Kidney tubule cell (primary cell): ENCODE results near the gene STON2.
"Not testable (repeated sequence)": the region's sequence is repeated elsewhere in the genome, so short reads cannot be mapped to it uniquely, and the experiment has no call there.

Experiments used
- DNase-seq: peaks from one replicate; pipeline ENCODE4 v3.0.0-alpha.2; 2018; ENCODE audit warnings: low spot score

The STON2 gene

DNA sequence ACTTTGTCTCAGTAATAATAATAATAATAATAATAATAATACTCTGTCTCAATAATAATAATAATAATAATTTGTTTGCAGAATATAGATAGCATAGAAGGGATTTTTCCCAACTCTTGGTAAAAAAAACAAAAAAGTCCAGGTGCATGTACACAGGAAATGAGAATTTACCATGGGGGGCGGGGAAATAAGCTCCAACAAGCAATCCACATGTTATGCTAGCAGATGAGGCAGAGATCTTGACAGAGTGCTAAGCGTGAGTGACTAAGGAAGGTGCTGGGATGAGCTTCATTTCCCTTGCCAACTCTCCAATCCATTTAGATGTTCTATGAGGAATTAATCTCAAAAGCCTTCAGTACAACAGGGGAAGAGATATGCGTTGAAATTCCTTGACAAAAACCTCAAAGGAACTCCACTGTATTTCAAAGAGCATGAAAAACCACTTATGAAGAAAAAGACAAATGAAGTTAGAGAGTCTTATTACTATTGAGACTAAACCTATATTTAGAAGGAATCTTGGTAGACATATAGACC lies 134.4 kb downstream of the STON2 start:
- DNase-seq, result no peak

DNA sequence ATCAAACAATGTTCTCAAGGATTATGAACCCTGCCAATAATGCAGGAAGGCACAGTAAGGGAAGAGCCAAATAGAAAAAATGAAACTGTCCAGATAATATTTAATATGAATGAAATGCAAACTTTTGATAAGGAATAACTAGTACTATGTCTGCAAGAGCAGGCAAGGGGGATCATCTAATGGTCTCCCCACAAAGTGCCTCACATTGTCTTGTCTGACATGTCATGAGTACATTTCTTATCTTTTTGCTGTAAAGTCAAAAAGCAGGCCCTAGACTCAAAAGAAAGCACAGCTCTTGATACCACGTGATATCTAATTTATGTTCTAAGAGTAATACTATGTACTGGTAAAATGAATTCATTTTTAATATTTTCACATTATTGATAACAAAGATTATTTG lies 135.5 kb downstream of the STON2 start:
- no peak for DNase-seq

DNA sequence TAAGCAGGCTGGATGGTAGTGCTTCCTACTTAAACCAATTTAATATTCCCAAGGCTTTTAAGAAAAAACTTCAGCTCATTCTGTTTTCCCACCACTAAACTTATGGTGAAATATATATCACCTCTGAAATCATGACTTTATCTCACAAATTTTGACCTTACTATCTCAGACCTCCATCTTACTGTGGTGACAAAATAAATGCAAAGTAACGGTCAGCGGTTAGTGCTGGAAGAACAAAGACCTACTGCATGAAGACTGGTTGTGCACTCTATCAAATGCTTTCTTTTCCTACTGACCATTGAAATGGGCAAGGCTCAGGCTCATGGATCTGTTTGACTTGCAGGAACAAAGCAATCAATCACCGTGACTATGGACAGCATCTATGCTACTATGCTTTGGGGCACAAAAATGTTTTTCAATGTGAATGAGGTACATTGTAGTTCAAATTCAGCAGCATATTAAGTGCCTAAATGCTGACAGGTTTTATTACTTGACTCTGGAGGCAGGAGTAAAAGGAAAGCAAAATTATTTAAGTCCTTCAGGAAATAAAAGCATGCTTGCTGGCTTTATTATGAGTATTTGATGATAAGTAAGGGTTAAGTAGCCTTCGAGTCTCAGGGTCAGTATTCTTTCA lies 136.2 kb downstream of the STON2 start:
- no peak for DNase-seq

DNA sequence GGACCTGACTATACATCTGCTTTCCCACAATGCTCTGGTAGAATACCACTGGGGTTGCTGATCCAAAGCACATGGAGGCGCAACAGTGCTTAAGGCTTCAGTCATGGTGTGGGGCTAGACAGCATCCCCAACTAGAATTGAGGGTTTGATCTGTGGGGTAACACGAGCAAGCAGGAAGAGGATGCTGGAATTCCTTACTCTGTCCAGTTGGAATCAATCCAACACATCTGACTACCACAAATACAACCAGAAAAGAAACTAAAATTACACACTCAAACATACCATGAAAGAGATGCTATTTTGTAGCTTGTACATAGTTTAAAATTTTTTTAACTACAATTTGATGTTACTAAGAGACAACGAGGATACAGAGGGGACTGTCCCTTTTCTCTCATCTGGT lies 138.9 kb downstream of the STON2 start:
- DNase-seq, result peak; percentile 21

DNA sequence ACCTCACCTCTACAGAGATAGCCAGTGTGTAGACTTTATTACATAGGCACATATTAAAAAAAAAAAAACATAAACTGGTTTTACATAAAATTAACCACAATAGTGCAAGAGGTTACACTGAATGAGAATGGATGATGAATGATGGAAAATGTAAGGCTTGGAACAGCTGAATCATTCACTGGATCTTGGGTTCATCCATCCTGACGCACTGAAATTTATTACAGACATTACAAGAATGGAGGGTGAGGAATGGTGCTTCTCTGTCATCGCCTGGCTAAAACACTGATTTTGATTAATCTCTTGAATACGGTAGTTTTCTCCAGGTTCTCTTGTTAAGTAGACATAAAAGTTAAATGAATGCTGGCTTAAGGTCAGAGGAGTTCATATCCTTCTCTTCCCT lies 139.4 kb downstream of the STON2 start:
- DNase-seq, result no peak

DNA sequence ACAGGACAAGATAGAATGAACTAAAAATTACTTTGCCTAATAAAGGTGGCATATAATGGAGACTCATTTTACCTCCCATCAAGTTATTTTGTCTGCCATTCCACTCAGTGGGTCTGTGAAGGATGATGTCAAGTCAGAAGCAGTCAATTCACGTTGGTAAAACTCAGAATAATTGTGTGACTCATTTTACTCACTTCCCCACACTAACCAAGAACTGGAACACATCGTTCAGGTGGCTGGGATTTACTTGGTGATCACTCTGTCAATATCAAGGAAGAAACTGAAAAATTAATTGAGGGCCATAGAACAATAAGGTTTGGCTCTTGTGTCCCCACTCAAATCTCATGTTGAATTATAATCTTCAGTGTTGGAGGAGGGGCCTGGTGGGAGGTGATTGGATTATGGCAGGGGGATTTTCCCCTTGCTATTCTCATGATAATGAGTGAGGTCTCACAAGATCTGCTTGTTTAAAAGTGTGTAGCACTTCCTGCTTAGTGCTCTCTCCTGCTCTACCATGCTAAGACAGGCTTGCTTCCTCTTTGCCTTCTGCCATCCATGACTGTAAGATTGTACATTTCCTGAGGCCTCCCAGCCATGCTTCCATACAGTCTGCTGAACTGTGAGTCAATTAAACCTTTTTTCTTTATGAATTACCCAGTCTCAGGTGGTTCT lies 143.7 kb downstream of the STON2 start:
- DNase-seq, result peak; percentile 77

DNA sequence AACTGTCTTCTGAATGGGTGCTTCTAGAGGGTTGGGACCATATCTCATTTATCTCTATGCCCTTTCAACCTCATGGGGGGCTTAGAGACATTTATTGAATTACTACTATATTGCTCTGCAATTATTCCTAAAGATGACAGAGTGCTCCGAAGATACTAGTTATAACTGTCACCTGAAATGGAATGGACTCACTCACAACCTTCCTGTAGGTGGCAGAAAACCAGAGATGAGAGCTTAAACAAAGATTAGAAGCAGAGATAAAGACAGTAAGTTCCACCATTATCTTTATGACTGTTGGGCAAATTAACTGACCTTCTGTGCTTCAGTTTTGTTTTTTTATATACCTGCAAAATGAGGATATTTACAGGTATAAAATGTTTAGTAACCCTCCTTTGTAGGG lies 147.8 kb downstream of the STON2 start:
- no peak for DNase-seq

DNA sequence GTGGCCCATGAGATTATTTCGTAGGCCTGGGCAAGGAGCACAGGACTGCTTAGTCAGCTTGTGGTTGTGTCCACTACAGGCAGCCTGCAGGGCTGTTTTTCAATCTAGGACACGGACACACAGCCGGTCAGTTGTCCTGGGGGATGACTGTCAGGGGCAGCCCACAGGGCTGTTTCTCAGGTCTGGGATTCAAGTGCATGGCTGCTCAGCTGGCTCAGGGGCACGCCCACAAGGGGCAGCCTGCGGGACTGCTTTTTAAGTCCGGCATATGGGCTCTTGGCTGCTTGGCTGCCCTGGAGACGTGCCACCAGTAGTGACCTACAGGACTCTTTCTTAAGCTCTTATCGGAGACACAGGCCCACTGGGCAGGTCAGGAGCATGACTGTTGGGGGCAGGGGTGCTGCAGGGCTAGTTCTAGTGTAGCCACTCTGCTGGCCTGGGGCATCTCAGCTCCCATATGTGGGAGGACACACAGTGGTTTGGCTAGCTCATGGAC lies 152.8 kb downstream of the STON2 start:
- DNase-seq, result peak; percentile 66

DNA sequence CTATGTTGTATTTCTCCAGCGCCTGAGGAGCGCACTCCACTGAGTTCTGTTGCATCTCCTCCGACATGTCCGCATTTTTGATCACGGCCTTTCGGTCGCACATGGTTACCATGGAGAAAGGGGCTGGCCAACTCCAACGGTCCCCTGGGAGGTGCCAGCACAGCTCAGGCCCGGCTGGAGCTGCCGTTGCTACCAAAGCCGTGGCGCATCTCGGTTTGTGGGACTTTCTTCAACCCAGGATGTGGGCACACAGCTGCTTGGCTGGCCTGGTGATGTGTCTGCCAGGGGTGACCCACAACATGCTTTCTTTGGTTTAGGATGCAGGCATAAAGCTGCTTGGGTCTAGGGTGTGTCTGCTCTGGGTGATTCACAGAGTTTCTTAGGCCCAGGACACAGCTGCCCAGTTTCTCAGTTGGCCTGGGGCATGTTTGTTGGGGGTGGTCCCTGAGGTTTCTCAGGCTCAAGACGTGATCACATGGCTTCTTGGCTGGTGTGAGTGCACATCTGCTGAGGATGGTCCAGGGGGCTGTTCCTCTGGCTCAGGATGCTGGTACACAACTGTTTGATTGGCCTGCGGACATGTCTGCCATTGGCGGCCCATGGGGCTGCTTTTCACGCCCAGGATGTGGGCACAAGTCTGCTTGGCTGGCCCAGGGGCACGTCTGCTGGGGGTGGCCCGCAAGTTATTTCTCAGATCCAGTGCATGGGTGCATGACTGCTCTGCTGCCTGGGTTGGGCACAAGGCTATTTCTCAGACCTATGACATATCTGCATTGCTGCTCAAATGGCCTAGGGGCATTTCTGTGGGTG lies 153.5 kb downstream of the STON2 start:
- DNase-seq, result no peak

DNA sequence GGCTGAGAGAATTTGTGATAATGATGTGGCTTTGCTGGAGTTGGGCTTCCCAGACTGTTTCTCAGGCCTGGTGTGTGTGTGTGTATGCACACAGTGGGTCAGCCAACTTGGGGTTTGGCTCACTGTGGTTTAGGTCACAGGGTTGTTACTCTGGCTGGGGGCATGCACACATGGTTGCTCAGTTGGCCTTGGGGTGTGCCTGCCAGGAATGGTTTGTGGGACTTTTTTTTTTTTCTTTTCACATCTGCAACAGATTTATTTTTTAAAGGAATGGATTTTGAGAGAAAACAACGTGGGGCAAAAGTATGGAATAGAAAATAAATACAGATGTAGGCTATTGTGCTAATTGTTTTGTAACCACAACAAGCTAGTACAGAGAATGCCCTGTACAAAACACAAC lies 154.4 kb downstream of the STON2 start:
- DNase-seq, result no peak

DNA sequence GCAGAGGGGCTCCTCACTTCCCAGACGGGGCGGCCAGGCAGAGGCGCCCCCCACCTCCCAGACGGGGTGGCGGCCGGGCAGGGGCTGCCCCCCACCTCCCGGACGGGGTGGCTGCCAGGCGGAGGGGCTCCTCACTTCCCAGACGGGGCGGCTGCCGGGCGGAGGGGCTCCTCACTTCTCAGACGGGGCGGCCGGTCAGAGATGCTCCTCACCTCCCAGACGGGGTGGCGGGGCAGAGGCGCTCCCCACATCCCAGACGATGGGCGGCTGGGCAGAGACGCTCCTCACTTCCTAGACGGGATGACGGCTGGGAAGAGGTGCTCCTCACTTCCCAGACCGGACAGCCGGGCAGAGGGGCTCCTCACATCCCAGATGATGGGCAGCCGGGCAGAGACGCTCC lies 155.7 kb downstream of the STON2 start:
- DNase-seq, result not testable (repeated sequence)

DNA sequence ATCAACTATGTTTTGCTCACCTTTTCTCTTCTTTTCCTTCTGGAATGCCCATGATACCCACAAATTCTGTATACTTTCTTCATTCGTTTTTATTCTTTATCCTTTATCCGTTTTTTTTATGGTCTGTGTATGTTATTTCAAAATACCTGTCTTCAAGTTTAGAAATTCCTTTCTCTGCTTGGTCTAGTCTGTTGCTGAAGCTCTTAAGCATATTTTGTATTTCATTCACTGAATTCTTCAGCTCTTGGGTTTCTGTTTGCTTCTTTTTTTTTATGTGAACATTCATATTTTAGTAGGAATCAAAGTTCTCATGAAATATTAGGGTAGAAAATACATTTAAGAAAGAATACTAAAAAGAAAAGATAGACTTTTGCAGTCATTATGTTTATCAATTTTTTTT lies 156.6 kb downstream of the STON2 start:
- no peak for DNase-seq

DNA sequence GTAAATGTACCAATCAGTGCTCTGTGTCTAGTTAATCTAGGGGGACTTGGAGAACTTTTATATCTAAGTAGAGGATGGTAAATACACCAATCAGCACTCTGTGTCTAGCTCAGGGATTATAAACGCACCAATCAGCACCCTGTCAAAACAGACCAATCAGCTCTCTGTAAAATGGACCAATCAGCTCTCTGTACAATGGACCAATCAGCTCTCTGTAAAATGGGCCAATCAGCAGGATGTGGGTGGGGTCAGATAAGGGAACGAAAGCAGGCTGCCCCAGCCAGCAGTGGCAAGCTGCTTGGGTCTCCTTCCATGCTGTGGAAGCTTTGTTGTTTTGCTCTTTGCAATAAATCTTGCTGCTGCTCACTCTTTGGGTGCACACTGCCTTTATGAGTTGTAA lies 163.3 kb downstream of the STON2 start:
- not testable (repeated sequence) for DNase-seq

DNA sequence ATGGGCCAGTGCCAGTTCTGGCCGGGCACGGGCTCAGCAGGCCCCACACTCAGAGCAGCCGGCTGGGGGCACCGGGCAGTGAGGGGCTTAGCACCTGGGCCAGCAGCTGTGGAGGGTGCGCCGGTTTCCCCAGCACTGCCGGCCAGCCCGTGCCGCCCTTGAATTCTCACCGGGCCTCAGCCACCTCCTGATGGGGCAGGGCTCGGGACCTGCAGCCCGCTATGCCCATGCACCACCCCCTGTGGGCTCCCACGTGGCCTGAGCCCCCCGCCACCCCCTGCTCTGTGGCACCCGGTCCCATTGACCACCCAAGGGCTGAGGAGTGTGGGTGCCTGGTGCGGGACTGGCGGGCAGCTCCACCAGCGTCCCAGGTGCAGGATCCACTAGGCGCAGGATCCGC lies 164.0 kb downstream of the STON2 start:
- no peak for DNase-seq

DNA sequence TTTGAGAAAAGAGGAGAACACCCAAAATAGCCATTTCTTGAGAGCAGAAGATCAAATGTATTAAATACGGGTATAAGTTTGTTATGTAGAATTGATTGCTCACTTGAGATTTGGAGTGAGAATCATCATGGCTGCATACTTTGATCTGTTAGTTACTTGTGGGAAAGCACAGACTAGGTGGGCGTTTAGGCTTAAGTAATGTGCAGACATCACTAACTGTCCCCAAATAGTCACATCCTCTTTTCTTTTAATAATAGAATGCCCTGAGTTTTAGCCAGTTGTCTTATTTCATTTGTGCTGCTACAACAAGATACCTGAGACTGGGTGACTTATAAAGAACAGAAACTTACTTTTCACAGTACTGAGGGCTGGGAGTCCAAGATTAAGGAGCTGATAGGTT lies 165.0 kb downstream of the STON2 start:
- DNase-seq, result no peak

DNA sequence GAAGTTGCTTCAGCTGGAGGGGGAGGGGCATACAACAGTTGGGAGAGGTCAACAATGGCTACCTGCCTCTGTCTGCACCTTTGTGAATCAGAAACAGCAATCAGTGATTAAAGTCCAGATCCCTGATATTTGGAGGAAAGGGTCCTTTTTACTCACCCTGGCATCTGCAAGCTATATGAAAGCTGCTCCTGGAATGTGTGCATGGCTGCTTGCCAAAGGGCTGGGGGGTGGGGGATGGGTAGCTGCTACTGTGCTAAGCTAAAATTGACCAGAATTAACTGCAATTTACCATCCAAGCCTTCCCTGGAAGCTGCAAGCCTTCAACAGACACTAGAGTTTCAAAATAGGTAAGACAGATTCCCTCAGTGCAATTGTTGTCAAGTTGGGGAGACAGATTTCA lies 165.8 kb downstream of the STON2 start:
- peak; percentile 46 for DNase-seq

DNA sequence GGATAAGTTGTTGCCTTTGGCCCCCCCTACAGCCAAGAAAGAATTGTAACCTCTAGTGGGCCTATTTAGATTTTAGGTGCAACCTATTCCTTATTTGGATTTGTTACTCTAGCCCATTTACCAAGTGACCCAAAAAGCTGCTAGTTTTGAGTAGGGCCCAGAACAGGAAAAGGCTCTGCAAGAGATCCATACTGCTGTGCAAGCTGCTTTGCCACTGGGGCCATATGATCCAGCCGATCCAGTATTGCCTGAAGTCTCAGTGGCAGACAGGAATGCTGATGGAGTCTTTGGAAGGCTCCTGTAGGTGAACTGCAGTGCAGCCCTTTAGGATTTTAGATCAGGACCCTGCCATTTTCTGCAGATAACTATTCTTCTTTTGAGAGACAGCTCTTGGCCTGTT lies 166.5 kb downstream of the STON2 start:
- no peak for DNase-seq

DNA sequence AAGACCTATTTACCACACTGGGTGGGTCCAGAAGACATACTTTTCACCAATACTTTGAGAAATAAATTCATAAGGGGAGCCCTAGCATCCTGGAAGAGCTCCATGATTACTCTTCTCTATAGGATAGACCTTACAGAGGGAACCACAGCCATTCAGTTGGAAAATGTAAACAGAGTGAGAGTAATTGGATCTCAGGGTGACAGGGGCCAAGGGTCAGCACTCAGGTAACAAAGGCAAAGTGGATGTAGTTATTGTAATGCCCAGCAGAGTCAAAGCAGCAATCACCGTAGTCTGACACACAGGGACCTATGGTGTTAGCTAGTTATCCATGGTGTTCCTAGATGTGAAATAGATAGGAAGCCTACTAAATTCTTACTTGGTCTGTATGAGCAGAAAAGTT lies 168.6 kb downstream of the STON2 start:
- no peak for DNase-seq

DNA sequence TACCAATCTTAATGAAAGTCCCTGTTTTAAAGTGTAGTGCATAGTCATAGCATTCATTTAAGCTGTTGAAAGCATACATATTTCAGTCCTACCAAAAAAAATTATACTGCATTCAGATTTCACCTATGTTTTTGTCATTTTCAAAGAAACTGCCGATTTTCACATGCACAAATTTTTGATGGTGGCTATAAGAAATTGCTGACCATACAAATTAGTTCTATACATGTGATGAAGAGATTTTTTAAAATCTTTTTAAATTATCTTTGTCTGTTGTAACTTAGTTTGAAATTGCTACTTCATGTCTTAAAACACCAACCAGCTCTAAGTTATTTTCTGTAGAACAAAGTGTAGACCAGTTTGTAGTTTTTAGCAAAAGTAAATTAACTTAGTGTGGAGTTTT lies 175.9 kb downstream of the STON2 start:
- DNase-seq, result no peak

DNA sequence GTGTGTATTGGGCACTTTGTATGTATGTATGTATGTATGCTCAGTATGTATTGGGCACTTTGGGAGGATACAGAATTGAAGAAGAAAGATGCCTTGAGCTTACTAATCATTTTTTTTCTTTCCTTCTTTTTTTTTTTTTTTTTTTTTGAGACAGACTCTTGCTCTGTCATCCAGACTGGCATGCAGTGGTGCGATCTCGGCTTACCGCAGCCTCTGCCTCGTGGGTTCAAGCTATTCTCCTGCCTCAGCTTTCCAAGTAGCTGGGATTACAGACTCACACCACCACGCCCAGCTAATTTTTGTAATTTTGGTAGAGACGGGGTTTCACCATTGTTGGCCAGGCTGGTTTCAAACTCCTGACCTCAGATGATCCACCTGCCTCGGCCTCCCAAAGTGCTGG lies 176.3 kb downstream of the STON2 start:
- not testable (repeated sequence) for DNase-seq

DNA sequence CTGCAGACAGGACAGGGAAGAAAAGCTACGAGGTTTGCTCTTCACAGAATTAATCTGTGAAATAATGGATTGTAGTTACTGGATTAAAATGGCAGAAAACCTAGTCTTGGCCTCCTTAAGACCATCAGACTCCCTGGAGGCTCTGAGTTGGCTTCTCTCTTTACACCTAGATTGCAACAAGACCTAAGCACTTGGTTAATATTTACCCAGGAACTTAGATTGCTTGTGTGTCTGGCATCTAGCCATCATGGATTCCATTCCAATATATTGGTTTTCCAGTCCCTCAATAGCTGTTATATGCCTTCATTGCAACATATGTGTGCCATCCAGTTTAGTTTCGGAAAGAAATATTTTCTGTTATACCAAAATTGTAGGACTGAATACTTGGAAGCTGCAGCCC lies 177.4 kb downstream of the STON2 start:
- peak; percentile 61 for DNase-seq

DNA sequence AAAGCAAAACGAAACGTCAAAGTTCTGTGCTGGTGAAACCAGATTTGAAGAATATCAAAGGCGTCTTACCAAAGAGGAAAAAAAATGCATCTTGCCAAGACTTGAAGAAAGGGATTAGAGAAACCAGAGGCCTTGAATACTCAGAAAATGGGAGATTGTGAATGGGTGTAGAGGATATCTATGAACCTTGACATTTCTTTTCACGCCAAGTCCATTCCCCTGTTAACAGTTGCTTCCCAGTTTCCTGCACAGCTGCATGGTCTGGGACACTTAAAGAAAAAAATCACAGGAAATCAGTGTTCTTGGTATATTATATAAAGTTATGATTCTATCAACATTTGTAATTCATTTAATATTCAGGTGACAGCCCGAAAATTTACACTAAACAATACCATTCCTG lies 178.0 kb downstream of the STON2 start:
- DNase-seq, result no peak

DNA sequence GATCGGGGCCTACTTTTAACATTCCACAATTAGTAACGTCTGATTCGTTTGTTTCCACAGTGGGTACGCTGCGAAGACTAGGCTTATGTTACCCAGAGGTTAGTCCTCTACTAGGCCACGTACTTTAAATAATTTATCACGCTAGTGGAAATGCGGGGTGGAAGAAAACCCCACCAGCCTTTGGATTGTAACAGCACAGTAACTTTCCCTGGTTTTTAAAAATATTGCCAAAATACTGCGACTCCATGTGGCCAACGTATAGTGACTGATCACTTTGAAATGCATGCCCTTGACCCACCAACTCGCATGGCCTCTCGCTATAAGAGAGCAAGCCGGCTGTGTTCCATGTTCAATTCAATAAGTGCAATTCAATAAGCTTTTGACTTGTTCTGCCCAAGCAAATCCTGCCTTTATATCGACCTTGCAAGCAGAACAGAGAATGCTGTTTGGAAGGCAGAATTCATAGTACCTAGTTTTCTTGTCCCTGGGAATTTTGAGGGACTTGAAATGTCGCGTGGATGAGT lies 178.5 kb downstream of the STON2 start:
- no peak for DNase-seq
